Raji (cell line): Measurements from ENCODE around the gene DLL3.

Experiments
- POLR2A ChIP-seq: IDR thresholded peaks from 2 replicates; pipeline ENCODE4 v1.6.1; 2011; ENCODE audit warnings: low read depth, low read length, control low read depth; ENCODE audit not compliant: insufficient read depth

DLL3 gene

GRCh38 chr19:39479916-39480315 is 18.8 kb upstream of the DLL3 start:
- TF ChIP-seq POLR2A, result no peak

GRCh38 chr19:39480337-39481228 is 18.2 kb upstream of the DLL3 start, which contains the start of gene TIMM50:
Gene TIMM50 (plus strand): TSS chr19:39480838. CDS start chr19:39480854, 16 bp downstream.
- TF ChIP-seq POLR2A, result peak; percentile 84

- no peak for TF ChIP-seq POLR2A
Observed at GRCh38 chr19:39481229-39481545, 17.6 kb upstream of the DLL3 start.

GRCh38 chr19:39481676-39482075 is 17.1 kb upstream of the DLL3 start:
- TF ChIP-seq POLR2A, result no peak

GRCh38 chr19:39483141-39483540 is 15.6 kb upstream of the DLL3 start:
- no peak for TF ChIP-seq POLR2A

- TF ChIP-seq POLR2A, result no peak
Observed at GRCh38 chr19:39489756-39490155, 9.0 kb upstream of the DLL3 start.

- no peak for TF ChIP-seq POLR2A
Observed at GRCh38 chr19:39492225-39492624, 6.5 kb upstream of the DLL3 start.

- no peak for TF ChIP-seq POLR2A
Observed at GRCh38 chr19:39492788-39493187, 6.0 kb upstream of the DLL3 start.

GRCh38 chr19:39494661-39495060 is 4.1 kb upstream of the DLL3 start:
- no peak for TF ChIP-seq POLR2A

- no peak for TF ChIP-seq POLR2A
Observed at GRCh38 chr19:39496063-39496462, 2.7 kb upstream of the DLL3 start.

GRCh38 chr19:39497701-39497995 is 1.1 kb upstream of the DLL3 start:
- no peak for TF ChIP-seq POLR2A

- TF ChIP-seq POLR2A, result peak; percentile 46; the same call in 1 of the 2 replicates
Observed at GRCh38 chr19:39497996-39498797, 550 bp upstream of the DLL3 start.

- TF ChIP-seq POLR2A, result no peak
Observed at GRCh38 chr19:39499932-39500331, 1.2 kb downstream of the DLL3 start.

GRCh38 chr19:39500543-39500942 is 1.8 kb downstream of the DLL3 start:
- TF ChIP-seq POLR2A, result no peak

- no peak for TF ChIP-seq POLR2A
Observed at GRCh38 chr19:39501340-39501739, 2.6 kb downstream of the DLL3 start.
